DMS79 (cell line): ENCODE data around the gene NUDT22.

Source experiments
- DNase-seq: peaks from one replicate; lab custom pipeline; 2025; lab: John Stamatoyannopoulos, UW

NUDT22 gene

GRCh38 chr11:64275841-64276240, 49.8 kb downstream of the NUDT22 start:
- no peak for DNase-seq

- no peak for DNase-seq
Observed at GRCh38 chr11:64276653-64277431, 50.8 kb downstream of the NUDT22 start.

- DNase-seq: no peak
Observed at GRCh38 chr11:64278576-64279190, 52.6 kb downstream of the NUDT22 start.
